Gastroesophageal sphincter (tissue), 4 donors: Measurements from ENCODE around the gene SNTG2. TPM values are rescaled to one million over a fixed set of nuclear protein-coding genes. Genes with fewer than 3 reads are reported as not detected.
"Not testable (repeated sequence)": the region's sequence is repeated elsewhere in the genome, so short reads cannot be mapped to it uniquely, and the experiment has no call there.

Experiments used
- ATAC-seq: fragments of 150-250 bp; one replicate; pipeline ENCODE4 v1.9.1; 2016; ENCODE audit warnings: mild to moderate bottlenecking, moderate library complexity
- H3K27ac ChIP-seq, 4 donors: fragments of 200-600 bp; sonication (generic) in 3 of 4; 1 replicate in 3 of 4; 2 replicates in 1 of 4; pipeline ENCODE4 v1.5.1; 2016 to 2019
- H3K27me3 ChIP-seq: fragments of 200-600 bp; sonication (generic); one replicate; pipeline ENCODE4 v1.5.1; 2019
- H3K36me3 ChIP-seq, 2 donors: fragments of 200-600 bp; sonication (generic); one replicate each; pipeline ENCODE4 v1.5.1; 2019; ENCODE audit warnings: control low read depth in 1 of 2
- H3K4me1 ChIP-seq, 3 donors: fragments of 200-600 bp; sonication (generic); 1 replicate in 2 of 3; 2 replicates in 1 of 3; pipeline ENCODE4 v1.5.1; 2016 to 2019; ENCODE audit warnings: control low read depth in 2 of 3
- H3K4me3 ChIP-seq, 2 donors: fragments of 200-600 bp; sonication (generic); one replicate each; pipeline ENCODE4 v1.5.1; 2019; ENCODE audit warnings: mild to moderate bottlenecking in 1 of 2, moderate library complexity in 1 of 2
- H3K9me3 ChIP-seq, 3 donors: fragments of 200-600 bp; sonication (generic); one replicate each; pipeline ENCODE4 v1.5.1; 2017 to 2019; ENCODE audit warnings: control low read depth in 2 of 3
- EP300 ChIP-seq: sonication (generic); formaldehyde crosslinking; IDR thresholded peaks from one replicate; pipeline ENCODE4 v1.6.1; 2017; ENCODE audit warnings: antibody characterized with exemption, mild to moderate bottlenecking
- POLR2A ChIP-seq, 2 donors: fragments of 450-650 bp; IDR thresholded peaks; one replicate each; pipeline ENCODE4 v1.6.1; 2017; ENCODE audit warnings: antibody characterized with exemption in 2 of 2, mild to moderate bottlenecking in 2 of 2, moderate library complexity in 1 of 2
- POLR2AphosphoS5 ChIP-seq: sonication (generic); formaldehyde crosslinking; IDR thresholded peaks from one replicate; pipeline ENCODE4 v1.6.1; 2017; ENCODE audit warnings: antibody characterized with exemption
- WGBS, 2 donors: methylation state at CpG; one replicate each; pipeline ENCODE4 v1.1.5; 2018; ENCODE audit warnings: low coverage in 1 of 2; 5-methylcytosine and 5-hydroxymethylcytosine counted together
- total RNA-seq, 4 donors: library from RNA; depleted of rRNA; stranded (reverse); fragments of >200 nt; gene quantifications; one replicate each; pipeline ENCODE4 v1.1.0, GENCODE V29; 2016
- TF ChIP-seq, protein P1 (sequence below), 4 experiments: fragments of 200-600 bp in 2 of 4; fragments of 450-650 bp in 2 of 4; sonication (generic) in 1 of 4; IDR thresholded peaks; one replicate each; pipeline ENCODE4 v1.5.1; 2017 to 2019; ENCODE audit warnings: antibody characterized with exemption in 4 of 4, mild to moderate bottlenecking in 2 of 4, moderate library complexity in 2 of 4

The SNTG2 gene
- total RNA-seq, 4 donors from 2014 or later = 1.5 to 7.9 (median 4.3) TPM

DNA sequence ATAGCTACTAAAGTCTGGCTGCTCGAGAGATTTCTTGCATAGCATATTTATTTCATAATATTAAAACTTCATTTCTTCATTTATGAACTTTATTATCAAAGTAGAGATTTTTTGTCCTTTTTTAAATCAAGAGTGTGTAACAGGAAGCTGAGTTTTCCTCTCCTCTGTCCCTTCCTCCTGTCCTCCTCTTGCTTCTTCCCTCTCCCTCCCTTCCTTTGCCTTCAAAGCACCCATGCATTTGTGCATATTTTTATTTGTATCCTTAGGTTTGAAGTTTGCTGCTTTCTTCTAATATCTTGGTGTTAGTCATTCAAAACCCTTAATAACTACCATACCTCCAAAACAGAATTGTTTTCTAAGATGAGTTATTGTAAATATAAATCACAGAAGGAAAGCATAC, 174.6 kb downstream of the SNTG2 start:
- 21 to 69% methylated on average over 1 of the region's 1 CpG for WGBS, 2 donors
- ATAC-seq = no peak
- Histone ChIP-seq H3K4me3 (no peak overlapping the region), H3K9me3 (no peaks in the 10 kb centered on the region), H3K27me3 (no peaks in the 10 kb centered on the region), H3K27ac (no peak overlapping the region), H3K4me1 (no peaks in the 10 kb centered on the region), H3K36me3 (no peaks in the 10 kb centered on the region)
- TF ChIP-seq POLR2AphosphoS5 (no peak), EP300 (no peak), POLR2A (IDR thresholded peaks at IDR 0.05) (no peak)
- TF ChIP-seq, protein P1, sequence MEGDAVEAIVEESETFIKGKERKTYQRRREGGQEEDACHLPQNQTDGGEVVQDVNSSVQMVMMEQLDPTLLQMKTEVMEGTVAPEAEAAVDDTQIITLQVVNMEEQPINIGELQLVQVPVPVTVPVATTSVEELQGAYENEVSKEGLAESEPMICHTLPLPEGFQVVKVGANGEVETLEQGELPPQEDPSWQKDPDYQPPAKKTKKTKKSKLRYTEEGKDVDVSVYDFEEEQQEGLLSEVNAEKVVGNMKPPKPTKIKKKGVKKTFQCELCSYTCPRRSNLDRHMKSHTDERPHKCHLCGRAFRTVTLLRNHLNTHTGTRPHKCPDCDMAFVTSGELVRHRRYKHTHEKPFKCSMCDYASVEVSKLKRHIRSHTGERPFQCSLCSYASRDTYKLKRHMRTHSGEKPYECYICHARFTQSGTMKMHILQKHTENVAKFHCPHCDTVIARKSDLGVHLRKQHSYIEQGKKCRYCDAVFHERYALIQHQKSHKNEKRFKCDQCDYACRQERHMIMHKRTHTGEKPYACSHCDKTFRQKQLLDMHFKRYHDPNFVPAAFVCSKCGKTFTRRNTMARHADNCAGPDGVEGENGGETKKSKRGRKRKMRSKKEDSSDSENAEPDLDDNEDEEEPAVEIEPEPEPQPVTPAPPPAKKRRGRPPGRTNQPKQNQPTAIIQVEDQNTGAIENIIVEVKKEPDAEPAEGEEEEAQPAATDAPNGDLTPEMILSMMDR (IDR thresholded peaks at IDR 0.05) = no peak

DNA sequence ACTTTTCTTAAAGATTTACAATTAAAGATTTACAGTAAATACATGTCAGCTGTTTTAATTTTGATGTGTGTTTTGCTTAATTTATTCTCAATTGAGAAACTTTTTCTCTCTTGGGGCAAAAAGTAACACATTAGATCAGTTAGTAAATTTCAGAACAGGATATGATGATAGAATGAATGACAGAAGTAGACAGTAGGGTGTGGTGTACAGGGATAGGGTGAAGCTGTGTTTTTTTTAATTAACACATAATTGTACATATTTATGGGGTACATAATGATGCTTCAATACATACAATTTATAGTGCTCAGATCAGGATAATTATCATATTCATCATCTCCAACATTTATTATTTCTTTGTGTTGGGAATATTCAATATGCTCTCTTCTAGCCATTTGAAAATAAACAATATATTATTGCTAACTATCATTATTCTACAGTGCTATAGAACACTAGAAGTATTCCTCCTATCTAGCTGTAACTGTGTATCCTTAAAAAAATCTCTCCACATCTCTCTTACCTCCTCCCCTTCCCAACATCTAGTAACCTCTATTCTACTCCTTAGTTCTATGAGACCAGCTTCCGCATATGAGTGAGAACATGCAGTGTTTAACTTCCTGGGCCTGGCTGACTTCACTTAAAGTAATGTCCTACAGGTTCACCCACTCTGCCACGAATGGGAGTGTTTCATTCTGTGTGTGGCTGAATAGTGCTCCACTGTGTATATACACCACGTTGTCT, 175.2 kb downstream of the SNTG2 start:
- no peaks in the 10 kb centered on the region for H3K36me3 ChIP-seq
- H3K4me3 ChIP-seq = no peak overlapping the region
- 64 to 80% methylated on average over 2 to 3 of the region's 3 CpGs for WGBS, 2 donors
- H3K9me3 ChIP-seq = no peaks in the 10 kb centered on the region
- no peaks in the 10 kb centered on the region for H3K4me1 ChIP-seq
- no peaks in the 10 kb centered on the region for H3K27me3 ChIP-seq
- ATAC-seq = no peak
- H3K27ac ChIP-seq = no peak overlapping the region
- no peak for TF ChIP-seq POLR2AphosphoS5

DNA sequence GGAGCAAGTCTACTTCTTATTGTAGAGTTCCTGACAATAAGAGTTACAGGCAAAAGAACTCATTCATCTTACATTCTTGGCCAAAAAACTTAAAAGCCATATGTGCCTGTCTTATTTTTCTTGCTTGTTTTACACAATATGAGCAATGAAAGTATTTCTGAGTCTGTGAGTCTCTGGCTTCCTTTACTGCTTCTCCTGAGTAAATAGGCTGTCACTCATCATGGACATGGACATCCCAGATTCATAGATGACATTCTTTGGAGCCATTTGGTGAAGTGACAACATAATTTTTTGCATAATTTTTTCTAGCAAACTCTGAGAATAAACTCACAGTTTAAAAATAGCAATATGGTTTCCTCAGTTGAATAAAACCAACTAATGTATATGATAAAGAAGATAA, 179.3 kb downstream of the SNTG2 start:
- no peak overlapping the region for H3K4me3 ChIP-seq
- H3K9me3 ChIP-seq = no peaks in the 10 kb centered on the region
- no peak for TF ChIP-seq POLR2A (IDR thresholded peaks at IDR 0.05)
- TF ChIP-seq POLR2AphosphoS5 = no peak
- TF ChIP-seq EP300 = no peak
- no peaks in the 10 kb centered on the region for H3K36me3 ChIP-seq
- ATAC-seq = no peak
- peaks cover 9% of the 10 kb centered on the region for H3K27me3 ChIP-seq
- no peaks in the 10 kb centered on the region for H3K4me1 ChIP-seq
- H3K27ac ChIP-seq = no peak overlapping the region

DNA sequence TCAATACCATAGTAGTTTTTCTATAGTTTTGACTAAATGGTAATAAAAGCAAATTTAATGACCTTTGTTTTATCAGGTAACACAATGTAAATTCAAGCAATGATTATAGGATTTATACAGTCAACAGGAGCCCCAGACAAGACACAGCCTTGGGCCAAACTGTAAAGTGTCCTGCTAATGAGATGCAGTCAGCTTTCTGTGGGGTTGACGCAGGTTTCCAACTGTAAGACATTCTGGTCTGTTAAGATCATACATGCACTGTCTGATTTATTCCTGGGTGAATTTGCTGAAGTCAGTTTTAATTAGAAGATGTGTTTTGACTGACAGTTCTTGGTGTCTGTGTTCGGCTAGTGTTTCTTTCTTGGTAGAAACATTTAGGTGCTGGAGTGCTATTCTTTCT, 180.3 kb downstream of the SNTG2 start:
- ATAC-seq = no peak
- Histone ChIP-seq H3K27ac (no peak overlapping the region), H3K9me3 (no peaks in the 10 kb centered on the region), H3K4me3 (no peak overlapping the region), H3K36me3 (no peaks in the 10 kb centered on the region), H3K4me1 (no peaks in the 10 kb centered on the region), H3K27me3 (peaks cover 10% of the 10 kb centered on the region)
- TF ChIP-seq, protein P1 (IDR thresholded peaks at IDR 0.05) = no peak
- TF ChIP-seq EP300 = no peak
- no peak for TF ChIP-seq POLR2A (IDR thresholded peaks at IDR 0.05)
- TF ChIP-seq POLR2AphosphoS5 = no peak
- 84 to 85% methylated on average over 2 of the region's 2 CpGs for WGBS, 2 donors

DNA sequence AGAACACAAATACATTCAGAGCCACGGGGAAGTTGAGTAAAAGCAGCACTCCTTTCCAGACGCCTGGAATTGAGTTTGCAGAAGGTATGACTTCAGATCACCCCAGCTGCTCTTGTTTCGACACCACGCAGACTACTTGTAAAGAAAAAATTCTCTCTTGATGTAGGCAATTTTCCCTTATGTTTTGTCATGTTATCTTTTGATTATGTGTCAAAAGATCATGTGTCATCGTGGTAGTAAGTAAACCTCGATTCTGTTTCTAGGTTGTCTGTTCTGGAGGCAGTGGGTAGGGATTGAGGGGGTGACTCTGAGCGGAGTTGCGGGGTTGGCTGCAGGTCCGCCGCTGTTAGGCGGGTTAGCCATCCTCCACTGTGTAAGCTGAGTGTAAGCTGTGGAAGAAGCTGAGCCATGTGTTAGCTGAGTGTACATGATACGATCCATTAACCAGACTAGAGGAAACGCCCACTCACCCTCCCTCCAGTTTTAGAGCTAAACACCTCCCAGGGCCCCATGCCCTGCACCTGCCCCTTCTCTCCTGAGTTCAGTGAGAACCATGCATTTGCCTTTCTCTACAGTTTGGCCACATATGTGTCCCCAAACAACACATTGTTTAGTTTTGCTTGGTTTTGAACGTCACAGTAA, 181.8 kb downstream of the SNTG2 start:
- H3K27me3 ChIP-seq = peaks cover 10% of the 10 kb centered on the region
- TF ChIP-seq EP300 = no peak
- TF ChIP-seq, protein P1 (IDR thresholded peaks at IDR 0.05) = no peak
- TF ChIP-seq POLR2AphosphoS5 = no peak
- no peak for TF ChIP-seq POLR2A (IDR thresholded peaks at IDR 0.05)
- H3K27ac ChIP-seq = no peak overlapping the region
- no peaks in the 10 kb centered on the region for H3K4me1 ChIP-seq
- 33 to 60% methylated on average over 4 to 13 of the region's 14 CpGs for whole genome bisulfite sequencing, 2 donors
- no peak for ATAC-seq
- H3K36me3 ChIP-seq = no peaks in the 10 kb centered on the region
- H3K4me3 ChIP-seq = no peak overlapping the region
- H3K9me3 ChIP-seq = no peaks in the 10 kb centered on the region

DNA sequence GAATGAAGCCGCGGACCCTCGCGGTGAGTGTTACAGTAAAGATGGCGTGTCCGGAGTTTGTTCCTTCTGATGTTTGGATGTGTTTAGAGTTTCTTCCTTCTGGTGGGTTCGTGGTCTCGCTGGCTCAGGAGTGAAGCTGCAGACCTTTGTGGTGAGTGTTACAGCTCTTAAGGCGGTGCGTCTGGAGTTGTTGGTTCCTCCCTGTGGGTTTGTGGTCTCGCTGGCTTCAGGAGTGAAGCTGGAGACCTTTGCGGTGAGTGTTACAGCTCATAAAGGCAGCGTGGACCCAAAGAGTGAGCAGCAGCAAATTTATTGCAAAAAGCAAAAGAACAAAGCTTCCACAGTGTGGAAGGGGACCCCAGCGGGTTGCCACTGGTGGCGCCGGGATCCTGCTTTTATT, 183.2 kb downstream of the SNTG2 start:
- H3K27ac ChIP-seq, H3K9me3 ChIP-seq, H3K27me3 ChIP-seq, ATAC-seq, H3K4me3 ChIP-seq, H3K4me1 ChIP-seq, H3K36me3 ChIP-seq: not testable (repeated sequence)
- 88% methylated on average over 7 of the region's 16 CpGs; no CpG with 5 or more reads in 1 of the 2 donors for WGBS, 2 donors
